Stimulated activated CD4-positive, alpha-beta T cell treated with anti-CD3 and anti-CD28 coated beads, Interleukin-15, amount 100 ng/mL, for 1 hour (primary cell): Measurements from ENCODE around the gene ZBTB16.

Experiments used
- DNase-seq, 2 donors: peaks; one replicate each; pipeline ENCODE4 v3.0.0-alpha.2; 2020; ENCODE audit warnings: low read depth in 1 of 2, low spot score in 1 of 2

Gene ZBTB16

DNA sequence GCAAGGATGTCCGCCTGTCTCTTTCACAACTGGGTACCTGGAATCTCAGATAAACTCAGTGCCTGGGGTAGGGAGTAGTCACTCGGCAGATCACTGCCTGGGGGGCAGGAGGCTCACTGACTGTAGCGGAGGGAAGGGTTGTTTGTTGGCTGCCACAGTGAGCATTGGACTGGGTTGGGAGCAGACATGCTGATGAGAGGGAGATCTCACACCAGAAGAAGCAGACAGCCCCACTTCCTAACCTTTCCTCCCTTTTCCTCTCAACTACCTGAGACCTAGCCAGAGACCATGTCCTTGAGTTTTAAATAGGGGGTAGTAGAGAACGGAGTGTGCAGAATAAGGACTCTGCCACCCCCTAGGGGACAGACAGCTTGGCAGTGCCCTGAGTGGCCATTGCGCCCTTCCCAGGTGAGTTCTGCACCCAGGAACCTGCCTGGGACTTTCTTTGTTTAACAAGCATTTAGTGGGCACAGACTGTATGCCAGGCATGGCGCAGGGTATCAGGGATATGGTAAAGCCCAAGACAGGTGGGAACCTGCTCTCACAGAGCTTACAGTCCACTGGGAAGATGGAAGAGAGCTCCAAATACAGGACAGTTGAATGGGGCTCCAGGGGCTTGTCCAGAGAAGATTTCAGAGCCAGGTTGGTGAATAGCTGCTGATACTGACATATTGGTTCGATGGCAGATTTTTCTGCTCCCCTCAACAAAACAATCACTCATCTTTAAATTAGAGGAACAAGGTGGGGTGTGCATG, 121.0 kb downstream of the ZBTB16 start:
- DNase-seq, result no peak

DNA sequence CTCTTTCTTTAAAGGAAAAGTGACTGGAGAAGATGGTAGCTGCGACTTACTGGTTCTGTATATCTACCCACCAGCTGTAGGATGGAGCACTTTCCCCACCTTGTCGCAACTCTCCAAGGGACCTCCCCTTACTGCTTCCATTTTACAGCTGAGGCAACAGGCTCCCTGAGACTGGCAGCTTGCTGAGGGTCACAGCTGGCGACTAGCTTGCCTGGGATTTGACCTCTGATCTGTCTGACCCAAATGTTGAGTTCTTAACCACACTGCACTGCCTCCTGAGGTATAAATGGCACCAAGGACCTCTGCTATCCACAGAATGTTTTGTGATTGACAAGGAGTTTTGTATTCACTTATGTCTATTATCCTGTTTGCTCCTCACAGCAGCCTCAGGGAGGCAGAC, 121.7 kb downstream of the ZBTB16 start:
- no peak for DNase-seq

DNA sequence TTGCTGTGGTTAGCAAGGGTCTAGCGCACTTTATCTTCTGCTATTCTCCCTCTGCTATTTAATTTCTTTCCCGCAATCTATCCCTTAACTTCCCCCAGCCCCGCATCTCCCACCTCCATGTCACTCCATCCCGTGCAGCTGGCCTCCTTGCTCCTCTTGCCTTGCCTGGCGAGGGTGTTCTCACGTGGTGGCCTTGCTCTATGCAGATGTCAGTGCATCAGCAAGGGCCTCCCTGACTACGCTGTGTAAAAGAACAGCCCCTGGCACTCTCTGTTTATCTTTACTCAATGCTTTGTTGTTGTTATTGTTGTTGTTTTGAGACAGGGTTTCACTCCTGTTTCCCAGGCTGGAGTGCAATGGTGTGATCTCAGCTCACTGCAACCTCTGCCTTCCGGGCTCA, 122.2 kb downstream of the ZBTB16 start:
- DNase-seq, result no peak

DNA sequence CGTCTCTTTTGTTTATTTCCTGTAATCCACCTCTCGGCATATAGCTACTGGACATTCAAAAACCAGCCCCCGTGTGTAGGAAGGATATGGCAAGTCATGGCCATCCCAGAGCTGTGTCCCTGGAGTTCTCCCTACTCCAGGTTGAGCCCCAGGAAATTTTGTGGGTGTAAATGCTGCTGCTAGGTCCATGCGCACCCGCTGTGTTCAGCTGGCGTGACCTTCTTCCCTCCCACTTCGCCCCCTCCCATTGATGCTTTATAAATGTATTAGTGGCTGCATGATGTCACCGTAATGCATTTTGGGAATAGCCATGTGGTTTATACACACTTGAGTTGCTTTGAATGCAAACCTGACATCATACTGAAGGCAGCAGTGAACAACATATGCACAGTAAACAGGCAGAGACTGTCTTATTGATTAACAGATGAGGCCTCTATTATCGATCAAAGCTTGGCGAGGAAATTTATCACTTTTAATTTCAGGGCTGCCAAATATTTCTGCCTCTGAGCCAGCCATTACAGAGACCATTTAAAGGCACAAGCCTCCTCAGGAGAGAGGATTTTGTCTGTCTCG, 123.0 kb downstream of the ZBTB16 start:
- DNase-seq, result no peak

DNA sequence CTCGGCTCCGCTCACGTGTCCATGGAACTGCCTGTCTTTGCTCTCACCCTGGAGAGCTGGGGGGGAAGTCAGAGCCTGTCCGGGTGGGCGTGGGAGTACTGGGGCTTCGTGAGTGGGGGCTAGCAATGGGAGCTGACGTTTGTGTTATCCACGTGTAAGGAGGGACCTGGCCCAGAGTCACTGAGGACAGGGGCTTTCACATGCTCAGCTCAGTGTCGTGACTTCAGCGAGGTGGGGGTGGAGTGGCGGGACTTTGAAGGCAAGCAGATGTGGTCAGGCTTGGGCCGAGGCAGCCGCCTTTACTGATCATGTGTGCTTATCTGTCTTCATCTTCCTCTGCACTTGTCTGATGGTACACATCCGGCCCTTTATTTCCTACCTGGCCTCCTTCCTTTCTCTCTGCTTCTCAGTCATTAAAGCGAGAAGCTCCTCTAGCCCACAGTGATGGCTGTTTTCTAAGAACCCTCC, 123.6 kb downstream of the ZBTB16 start:
- peak; percentile 21 to 37 for DNase-seq

DNA sequence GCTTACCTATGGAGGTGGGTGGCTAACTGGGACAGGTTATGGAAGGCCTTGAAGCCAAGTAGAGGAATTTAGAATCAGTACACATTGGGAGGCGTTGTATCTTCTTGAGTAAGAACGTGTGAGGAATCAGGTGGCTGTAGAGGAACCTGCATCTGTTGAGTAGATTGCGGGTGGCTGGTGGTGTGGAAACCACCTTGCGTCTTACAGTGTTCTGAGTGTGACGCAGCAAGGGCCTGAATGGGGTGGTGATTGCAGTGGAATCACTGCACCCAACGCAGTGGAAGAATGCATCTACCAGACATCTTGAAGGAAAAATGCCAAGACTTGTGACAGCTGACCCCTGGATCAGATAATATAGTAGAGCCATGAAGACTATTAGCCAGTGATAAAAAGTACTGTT, 125.9 kb downstream of the ZBTB16 start:
- DNase-seq, result no peak

DNA sequence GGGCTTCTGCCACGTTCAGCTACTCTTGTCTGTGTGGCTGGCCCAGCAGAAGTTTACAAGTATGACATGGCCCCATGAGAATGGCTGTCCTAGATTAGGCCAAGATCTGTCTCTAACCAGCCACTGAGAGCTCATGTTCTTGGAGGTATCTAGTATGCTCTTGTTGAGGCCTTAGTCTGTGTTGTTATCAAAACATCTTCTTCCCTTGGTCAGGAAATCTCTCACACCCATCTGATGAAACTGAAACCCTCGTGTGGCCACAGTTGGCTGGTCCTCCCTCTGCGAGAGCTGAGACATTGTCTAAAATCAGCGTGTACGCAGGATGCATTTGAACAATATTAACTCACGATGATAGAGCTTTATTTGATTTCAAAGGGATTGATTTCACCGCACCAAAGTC, 127.7 kb downstream of the ZBTB16 start:
- DNase-seq, result no peak

DNA sequence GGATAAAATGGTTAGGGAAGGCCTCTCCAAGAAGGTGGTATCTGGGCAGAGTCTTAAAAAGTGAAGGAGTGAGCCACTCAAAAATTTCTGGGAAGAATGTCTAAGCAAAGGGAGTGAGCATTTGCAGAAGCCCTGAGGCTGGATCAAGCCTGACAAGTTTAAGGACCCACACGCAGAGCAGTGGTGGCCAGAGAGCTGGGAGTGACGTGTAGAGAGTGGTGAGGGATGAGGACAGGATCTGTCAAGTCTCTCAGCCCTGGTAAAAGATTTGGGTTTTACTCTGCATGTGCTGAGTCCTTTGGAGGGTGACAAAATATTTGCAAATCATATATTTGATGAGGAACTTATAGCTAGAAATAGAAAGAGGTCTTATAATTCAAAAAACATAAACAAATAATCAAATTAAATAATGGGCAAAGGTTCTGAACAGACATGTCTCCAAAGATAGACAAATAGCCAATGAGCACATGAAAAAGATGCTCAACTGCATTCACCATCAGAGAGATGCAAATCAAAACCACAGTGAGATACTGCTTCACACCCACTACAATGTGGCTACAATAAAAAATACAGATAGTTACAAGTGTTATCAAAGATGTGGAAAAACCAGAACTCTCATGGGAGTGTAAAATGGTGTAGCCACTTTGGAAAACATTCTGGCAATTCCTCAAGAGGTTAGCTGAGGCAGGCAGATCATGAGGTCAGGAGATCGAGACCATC, 129.5 kb downstream of the ZBTB16 start:
- no peak for DNase-seq

DNA sequence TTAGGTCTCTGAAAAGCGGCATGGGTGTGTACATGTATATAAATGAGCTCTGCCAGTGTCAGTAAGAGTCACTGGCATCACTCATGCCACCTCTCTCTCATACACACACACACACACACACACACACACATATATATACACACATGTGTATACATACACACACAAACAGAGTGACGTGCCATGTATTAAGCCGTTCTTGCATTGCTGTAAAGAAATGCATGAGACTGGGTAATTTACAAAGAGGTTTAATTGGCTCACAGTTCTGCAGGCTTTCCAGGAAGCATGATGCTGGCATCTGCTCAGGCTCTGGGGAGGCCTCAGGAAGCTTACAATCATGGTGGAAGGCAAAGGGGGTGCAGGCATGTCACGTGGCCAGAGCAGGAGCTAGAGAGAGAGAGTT, 131.1 kb downstream of the ZBTB16 start:
- DNase-seq, result no peak

DNA sequence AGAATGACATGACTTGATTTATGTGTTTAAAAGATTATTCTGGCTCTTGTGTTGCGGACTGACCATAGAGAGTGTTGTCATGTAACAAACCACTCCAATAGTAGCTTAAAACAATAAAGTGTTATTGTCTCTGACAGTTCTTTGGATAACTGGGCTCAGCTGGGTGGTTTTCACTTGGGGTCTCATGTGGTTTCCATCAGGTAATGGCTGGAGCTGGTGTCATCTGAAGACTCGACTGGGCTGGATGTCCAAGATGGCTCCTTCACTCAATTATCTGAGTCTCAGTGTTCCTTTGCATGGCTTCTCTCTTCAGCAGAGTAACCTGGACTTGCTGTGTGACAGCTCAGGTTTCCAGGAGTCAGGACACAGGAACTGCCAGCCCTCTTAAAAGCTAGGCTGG, 132.4 kb downstream of the ZBTB16 start:
- no peak for DNase-seq

DNA sequence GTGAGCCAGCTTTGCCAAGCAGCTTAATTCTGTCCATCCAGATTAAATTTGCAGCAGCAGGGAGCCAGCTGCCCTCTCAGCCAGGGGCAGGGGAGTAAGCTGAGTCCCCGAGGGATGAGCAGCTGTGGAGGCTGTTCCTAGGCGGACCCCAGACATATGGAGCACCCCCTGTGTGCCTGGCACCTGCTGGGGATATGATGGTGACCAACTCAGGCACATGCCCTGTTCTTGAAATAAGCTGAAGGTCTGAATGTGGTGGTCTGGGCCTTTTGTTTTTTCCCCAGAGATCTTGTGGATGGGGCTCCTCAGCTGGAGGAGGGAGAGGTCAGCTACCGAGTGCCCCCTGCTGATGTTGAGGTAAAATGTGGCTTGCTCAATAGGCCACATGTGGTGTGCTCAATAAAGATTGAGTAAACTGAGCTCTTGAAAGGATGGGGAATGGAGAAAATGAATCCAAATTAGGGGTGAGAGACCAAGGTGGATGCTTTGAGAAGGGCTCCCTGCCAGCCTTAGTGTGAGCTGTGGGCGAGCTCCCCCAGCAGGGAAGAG, 133.4 kb downstream of the ZBTB16 start:
- DNase-seq, result no peak

DNA sequence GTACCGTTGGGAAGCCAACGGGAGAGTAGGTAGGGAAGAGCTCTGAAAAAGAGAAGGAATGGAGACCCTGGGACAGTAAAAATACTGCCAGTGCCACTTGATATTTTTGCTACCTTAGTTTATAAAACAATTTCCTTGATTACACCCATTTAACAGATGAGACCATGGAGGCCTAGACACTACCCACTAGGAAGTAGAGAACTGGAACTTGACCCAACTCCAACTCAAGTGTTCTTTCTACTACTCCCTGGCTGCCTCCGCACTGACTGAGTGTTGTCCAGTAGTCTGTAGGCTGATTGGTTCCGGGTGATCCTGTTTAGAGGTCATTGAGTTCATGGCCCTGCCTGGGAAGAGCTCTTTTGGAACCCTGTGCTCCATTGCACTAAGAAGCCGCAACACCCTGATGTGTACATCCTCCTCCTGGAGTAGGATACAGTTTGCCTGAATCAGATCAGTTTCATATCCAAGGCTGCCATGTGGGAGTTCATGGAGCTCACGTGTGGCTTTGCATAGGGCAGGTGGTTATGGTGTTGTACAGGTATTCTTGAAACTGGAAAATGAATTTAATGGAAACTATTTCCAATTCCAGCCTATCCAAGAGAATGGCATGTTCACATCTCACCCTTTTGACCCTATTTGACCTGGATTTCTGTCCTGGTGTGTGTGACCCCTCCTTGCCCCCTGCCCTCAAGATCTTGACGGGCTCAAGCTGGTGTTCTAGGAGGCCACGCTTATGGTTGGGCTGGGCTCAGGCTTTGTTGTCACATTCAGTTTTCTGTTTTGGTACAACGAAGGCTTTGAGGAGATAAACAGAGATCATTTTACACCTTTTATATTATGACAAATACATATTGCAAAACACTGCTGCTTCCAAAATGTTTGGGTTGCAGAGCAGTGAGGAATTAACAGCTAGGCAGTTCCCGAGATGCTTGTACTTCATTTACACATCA, 134.5 kb downstream of the ZBTB16 start:
- DNase-seq, result no peak

DNA sequence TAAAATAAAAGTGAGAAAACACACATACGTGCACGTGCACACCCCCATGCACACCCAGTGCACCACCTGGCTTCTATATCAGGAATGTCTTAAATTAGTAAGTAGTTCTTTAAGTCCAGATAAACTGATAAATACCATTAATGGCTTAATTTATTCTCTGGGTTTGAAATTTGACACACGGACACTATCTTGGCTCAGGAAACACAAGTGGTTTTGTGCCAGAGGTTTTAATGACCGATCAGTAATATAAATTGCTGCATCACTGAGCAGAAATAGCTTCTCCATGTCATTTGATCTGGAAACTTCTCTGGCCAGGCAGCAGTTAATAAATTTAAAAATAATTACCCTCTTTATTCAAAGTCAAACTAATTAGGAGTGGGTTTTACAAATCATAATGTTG, 135.2 kb downstream of the ZBTB16 start:
- no peak for DNase-seq

DNA sequence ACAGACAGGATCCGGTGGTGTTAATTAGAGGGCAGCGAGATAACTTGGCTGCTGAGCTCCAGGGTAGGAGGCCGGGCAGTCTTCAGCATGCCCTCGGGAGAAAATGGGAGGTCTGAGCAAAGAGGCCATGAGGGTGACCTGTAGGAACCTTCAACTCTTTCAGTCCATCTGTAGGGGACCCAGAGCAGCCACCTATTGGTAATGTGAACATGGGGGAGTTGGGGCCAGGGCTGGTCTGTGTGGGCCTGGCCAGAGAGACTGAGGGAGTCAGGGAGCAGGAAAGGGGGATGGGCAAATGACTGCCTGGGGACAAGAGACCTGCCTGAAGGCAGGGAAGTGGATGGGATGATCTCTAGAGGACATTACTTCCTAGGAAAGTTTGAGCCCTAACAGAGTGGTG, 135.6 kb downstream of the ZBTB16 start:
- no peak for DNase-seq

DNA sequence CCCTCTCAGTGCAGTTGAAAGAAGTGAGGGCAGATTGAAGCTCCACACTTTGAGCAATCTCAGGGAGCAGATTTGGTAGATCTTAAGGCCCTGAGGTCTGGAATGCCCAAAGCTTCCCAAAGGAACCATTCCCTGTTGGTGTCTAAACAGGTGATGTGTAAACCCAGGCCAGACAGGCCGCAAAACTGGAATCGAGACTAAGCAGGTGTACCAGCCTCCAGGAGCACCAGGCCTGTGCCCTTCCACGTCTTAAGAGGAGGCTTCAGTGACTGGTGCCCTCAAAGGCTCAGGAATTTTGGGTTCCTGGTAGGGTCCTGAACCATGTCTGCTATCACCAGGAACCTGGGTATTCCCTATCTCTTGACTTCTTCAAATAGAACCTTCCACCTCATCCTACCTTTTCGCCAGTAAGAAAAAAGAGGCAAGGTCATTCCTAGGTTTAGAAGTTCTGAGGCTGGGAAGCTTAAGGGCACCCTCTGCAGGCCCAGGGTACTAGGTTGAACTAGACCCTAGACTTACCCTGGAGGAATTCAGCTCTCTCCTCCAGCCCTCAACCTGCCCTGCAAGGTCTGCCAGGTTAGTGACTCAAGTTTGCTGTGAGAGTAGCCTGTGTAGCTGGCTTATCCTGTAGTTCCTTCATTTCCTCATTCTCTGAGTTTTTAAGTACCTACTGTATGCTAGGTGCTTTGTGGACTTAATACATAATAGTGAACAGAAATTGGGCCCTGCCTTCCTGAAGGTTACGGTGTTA, 136.6 kb downstream of the ZBTB16 start:
- DNase-seq, result no peak

DNA sequence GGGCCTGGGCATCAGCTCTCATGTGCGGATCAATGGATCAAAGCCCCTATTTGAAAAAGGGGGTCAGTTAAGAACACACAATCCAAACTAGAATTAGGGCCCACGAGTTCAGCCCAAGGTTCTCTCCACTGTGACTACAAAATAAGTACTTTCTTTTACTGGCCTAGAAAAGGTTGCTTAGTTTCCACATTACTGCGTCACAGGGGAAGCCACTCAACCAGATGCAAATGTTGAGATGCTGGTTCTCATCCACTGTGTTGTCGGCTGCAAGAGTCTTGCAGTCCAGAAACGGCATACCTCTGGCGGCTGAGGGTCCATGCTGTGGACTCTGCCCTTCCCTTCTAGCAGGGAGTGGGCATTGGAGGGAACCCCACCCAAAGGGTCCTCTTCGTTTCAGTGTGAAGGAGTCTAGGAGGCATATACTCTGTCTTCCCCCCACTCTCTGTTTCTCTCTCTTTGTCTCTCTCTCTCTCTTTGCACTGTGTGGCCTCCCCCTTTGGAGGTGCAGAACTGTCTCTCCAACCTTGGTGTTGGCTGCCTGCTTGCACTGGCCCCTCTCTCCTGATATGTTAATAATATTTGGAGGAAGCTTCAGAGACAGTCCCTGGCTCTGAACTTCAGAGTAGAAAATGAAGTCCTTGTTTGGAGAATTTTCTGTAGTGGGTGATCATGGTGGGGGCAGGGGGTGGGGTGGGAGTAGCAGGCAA, 137.6 kb downstream of the ZBTB16 start:
- DNase-seq, result no peak

DNA sequence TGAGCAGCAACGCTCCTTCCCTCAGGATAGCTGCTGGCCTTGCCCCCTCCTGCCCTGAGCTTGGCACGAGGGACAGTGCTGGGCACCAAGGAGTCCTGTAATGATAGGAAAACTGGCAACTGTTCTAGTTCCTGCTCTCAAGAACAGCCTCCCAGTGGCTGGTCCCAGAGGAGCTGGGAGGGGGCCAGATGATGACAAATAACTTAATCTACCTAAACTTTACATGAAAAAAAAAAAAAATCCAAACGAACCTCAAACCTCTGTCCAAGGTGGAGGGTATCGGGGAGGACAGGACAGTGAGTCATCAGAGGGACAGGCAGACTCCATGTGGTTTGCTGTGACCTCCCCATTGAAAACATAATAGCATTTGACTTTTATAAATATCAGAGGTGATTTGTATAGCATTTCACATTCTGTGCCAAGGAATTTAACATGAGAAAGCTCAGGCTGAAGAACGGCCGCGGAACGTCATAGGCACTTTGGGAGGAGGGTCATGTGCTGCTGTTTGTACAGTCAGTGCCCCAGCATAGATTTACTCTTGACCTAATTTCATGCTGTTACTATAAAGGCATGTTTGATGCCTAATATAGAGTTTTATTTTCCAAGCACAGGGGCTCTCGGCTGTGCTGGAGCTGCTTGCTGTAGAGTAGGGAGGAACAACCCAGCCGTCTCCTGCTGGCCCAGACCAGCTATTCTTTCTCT, 138.4 kb downstream of the ZBTB16 start:
- no peak for DNase-seq

DNA sequence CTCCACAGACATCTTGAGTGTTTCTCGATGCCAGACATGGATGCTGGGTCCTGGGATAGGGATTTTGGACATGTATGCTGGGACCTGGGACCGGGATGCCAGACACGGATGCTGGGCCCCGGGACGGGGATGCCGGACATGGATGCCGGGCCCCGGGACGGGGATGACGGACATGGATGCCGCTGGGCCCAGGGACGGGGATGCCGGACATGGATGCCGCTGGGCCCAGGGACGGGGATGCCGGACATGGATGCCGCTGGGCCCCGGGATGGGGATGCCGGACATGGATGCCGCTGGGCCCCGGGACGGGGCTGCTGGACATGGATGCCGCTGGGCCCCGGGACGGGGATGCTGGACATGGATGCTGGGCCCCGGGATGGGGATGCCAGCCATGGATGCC, 139.5 kb downstream of the ZBTB16 start:
- no peak for DNase-seq
